ENCODE results near the gene MYBBP1A.

Gene MYBBP1A

DNA sequence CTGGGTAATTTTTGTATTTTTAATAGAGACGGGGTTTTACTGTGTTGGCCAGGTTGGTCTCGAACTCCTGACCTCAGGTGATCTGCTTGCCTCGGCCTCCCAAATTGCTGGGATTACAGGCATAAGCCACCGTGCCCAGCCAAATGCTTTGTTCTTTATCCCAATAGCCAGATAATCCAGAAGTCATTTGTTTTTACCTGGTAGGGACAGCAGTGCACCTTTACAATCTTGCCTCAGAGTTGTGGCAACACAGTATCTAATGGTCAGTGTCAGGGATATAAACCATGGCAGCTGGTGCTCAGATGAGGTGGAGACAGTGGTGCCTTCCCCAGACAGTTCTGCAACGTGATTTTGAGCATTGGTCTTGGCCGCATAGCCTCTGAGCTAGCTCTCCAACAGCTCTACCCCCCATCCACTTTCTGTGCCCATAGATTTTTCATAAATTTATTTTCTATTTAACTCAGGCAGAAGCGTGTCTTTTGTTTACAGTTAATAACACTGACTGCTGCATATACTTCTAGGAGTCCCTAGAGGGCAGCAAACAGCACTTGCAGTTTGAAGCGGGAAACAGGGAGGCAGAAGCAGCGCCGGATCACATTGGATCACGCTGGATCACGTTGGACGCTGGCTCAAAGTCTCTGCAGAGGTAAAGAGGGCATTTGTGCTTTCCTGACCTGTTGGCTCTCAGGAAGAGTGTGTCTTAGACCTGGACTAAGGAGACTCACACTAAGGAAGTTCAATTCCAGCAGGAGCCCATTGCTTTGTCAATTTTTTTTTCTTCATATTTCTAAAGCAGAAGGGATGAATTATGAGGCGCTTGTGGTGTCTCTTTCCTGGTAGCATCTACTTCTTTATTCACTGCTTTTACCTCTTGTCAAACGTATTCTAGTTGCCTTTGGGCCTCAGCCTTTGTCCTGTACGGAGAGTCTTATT, 10.3 kb upstream of the MYBBP1A start:
- DNase-seq, result peak in 11 of 14 donors; percentile 4 to 63 (median 29)

DNA sequence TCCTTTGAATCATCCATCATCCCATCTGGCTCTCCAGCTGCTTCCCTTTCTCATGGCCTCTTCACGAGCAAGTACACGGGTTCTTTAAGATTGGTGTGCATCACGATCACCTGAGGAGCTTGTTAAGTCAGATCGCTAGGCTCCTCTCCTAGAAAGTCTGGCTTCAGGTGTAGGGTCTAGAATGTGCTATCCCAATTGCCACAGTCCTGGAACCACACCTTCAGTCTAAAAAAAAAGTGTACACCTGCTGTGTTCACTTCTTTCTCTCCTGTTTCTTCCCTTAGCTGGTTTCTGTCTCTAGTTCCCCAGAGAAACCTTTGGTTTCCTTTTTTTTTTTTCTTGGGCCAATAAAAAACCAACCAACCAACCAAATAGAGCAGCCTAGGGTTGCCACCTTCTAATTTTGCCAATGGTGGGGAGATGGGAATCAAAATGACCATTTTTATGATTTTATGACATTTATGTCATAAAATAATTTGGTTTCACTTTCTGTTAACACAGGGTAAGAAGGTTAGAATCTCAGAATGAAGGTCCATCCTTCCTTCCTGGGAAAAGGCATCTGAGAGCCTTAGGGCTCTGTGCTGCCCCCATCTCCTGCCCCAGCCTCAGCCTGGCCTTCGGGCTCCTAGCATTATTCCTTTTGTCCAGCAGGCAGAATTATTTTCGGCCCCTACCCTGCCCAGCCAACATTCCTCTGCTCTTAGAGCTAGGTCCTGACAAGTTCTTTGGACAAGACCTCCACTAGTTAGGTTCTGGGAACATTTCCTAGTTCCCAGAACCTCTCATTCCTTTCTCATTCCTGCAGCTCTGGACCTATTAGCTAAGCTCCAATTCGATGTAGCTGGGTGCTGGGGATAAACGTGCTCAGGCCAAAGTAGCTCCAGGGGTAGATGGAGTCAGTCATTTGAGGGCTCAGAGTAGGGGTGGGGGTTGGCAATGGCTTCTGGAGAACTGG, 7.1 kb upstream of the MYBBP1A start:
- no peak for DNase-seq

DNA sequence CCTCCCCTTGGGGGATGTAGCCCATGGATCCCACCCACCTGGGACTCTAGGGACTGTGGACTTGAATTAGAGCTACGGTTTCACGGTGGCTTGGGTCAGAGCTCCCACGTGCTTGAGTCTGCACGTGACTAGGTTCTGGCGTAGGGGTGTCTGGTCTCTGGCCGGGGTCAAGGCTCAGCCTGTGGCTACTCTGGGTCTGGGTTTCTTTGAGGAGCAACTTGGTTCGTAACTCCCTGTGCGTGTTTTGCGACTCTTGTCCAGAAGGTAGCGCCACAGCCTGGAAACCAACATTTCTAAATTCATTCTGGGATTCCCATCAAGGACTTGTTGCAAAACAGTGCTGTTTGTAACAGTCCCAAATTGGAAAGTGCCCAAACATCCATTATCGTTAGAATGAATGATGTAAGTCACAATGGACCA, 5.7 kb upstream of the MYBBP1A start:
- no peak for DNase-seq

DNA sequence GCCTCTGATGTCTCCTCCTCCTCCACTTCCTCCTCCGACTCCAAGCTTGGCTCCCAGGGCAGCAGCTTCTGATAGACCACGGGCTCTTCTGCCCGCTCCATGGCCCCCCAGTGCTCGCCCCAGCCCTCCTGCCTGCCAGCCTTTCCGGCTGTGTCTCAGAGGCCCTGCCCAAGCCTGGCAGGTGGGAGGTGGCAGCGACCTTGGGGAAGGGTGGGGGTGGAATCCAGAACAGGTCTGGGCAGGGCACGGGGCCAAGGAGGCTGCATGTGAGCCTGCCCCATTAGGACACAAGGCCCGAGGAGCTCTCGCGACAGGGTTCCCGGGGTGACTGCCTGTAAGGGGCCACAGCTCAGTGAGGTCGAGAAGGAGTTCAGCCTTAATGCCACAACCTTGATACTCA, 5.2 kb upstream of the MYBBP1A start, which contains the start of gene GGT6:
Gene GGT6 (minus strand): TSS at position 157 of the 400 bp plus-strand sequence. CDS start 56 bp downstream, at position 101.
- DNase-seq, result no peak

DNA sequence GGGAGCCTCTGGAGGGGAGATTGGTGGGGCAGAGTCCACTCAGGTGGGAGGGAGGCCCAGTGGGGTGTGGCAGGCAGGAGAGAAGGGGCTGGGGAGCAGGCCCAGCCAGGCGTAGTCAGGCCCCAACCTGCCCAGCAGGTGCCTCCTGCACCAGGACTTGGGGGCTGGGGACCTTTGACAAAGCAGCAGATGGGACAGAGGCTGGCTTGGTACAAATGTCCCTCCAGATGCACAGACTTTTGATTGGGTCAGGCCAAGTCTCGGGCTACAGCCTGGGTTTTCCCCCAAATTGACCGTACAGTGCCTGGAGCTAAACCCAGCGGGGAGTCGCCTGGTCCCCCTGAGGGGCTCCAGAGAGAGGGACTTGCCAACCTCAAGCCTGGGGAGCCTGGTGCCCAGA, 4.8 kb upstream of the MYBBP1A start:
- no peak for DNase-seq

DNA sequence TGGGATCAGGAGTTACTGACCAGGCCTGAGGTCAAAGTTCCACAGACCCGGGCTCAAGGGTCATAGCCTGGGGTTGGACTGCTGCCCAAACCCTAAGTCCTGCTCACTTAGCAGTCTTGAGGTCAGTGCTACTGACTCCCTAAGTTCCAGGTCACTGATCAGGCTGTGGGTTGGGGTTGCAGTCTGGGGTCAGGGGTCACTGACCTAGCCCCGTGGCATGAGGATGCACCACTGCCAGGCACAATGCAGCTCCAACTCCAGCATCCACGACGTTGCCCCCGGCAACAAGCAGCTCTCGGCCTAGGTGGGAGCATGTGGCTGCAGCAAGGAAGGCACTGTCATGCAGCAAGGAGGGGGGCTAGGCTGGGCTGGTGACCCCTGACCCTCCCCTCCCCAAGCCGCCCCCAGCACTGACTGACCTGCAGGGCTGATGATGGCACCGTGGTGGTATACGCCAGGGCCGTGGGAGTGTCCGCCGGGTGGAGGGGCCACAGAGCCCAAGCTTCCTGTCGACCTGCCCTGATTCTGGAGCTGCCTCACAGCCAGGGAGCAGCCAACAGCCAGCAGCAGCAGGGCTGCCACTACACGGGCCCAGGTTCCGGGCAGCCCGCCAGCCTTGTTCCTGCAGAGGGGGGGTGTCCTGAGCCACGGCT, 4.1 kb upstream of the MYBBP1A start:
- no peak for DNase-seq

DNA sequence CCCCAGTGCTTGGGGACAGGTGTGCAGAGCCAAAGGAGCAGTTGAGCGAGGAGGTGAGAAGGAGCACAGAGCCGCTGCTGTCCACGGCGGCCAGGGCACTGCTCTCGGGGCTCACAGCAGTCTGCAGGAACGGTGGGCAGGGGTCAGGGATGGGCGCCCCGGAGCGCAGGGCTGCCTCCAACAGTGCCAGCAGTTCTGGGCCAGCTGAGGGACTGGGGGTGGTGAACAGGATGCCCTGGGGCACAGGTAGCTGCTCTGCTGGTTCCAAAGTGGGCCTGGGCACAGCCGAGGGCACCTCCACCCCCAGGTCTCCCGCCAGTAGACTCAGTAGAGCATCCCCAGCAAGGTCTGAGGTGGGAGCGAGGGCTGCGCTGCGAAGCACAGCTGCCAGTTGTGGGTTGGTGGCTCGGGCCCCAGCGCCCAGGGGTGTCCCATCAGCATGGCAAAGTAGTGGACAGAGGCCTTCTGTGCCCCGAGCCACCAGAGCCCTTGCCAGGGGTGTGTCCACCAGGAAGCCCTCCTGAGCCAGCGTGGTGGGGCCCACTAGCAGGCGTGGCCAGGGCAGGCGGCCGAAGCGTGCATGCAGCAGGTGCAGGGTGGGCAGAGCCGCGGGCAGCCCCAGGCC, 3.3 kb upstream of the MYBBP1A start:
- no peak for DNase-seq

DNA sequence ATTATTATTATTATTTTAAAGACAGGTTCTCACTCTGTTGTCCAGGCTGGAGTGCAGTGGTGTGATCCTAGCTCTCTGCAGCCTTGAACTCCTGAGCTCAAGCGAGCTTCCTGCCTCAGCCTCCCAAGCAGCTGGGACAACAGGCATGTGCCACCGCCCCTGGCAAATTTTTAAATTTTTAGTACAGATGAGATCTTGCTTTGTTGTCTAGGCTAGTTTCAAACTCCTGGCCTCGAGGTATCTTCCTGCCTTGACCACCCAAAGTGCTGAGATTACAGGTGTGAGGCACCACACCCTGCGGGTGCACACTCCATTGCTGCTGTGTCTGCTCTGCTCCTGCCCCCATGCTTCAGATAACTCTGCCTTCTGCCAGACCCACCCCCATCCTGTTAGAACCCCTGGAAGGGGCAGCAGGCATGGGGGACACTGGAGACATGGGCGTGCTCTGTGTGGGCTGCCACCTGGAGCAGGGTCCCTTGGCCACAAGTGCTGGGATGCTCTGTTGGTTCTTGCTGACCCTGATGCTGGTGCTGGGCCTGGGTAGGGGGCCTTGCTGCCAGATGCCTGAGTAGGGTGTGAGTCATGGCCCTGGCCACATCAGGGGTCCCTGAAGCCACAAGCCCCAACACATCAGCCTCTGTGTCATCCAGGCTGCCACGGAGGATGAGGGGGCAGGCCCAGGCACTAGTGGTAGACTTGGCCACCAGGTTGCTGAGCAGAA, 2.6 kb upstream of the MYBBP1A start:
- no peak for DNase-seq

DNA sequence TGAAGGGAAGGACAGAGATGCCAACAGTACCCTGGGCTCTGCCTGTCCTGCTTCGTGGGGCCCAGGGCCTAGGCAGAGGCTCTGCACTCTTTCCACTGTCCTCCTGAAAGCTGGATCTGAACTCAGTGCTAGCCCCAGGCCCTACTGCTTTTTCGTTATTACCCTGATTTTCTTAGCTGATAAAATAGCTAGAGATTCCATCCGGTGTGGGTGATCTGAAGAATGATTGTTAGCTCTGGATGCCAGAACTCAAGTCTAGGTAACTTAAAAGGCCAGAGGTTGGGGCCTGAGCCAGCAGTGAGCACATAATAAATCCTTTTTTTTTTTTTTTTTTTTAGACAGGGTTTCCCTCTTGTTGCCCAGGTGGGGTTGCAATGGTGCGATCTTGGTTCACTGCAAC, 1.8 kb upstream of the MYBBP1A start:
- no peak for DNase-seq

DNA sequence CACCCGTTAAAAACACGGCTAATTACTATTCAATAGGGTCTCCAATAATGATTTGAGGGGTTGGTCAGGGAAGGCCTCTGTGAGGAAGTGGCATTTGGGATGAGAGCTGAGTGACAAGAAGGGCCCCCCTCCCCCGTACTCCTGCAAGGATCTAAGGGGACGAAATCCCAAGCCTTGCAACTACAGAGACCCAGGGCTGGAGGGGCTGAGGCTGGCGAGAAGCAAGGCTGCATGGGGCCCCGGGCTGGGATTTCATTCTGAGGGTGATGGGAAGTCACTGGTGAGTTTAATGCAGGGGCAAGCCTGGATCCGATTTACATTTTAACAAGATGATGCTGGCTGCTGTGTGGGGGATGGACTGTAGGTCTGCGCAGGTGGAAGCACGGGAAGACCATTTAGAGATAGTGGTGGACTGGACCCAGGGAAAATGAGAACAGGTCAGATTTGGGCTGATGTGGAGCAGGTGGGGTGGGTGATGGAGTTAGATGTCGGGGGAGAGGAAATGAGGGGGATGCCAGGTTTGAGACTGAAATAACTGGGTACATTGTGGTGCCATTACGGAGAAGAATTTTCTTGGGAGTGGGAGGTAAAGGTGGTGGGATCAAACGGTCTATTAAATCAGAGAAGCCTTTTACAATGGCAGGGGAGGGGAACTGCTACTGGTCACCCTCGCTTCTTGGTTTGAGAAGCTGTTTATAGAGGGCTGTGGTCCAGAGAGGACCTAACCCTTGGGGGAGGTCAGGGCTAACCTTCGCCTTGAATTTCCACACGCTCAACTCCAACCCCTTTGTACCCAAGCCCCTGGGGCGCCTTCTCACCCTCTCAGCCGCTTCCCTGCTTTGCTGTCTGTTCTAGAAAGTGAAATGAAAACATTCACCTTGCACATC, 932 bp upstream of the MYBBP1A start:
- peak in 1 of 14 donors; percentile 32 for DNase-seq

DNA sequence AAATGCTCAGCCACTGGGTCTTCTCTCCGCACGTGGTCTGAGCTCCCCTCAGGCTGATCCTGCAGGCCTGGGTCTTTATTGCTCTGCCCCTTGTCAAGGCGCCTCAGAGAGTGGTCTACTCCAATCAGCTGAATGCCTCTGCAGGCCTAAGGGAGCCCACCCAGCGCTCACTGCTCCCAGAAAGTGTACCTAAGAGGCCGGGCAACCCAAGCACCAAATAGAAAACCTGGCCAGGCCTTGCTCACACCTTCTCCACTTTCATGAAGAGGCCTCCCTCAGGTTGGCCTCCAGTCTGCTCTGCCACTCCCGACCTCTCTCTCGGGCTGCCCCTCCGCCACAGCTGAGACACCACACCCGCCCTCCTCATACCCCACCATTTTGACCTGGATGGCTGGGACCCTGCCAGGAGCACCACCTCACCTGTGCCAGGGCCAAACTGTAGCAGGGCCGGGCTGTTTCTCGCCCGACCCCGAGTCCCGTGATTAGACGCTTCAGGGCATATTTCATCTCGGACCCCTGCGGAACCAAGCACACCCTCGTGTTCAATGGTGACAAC, 665 bp downstream of the MYBBP1A start:
- no peak for DNase-seq

DNA sequence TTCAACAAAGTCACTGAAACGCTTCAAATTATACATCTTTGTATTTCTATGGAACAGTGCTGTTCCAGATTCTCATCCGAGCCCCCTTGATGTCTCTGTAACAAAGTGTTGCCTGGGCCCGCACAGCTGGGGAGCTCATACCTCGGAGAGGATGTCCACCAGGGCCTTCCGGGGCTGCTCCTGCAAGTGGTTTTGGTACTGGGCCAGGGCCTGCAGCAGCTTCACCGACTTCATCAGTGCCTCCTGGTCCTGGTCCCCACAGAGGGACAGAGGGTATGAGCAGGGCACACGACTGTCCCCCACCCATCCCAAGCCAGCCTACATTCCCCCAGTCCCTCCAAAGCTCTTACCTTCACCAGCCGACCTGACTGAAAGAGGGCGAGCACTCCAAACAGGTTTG, 1.5 kb downstream of the MYBBP1A start:
- DNase-seq, result no peak

DNA sequence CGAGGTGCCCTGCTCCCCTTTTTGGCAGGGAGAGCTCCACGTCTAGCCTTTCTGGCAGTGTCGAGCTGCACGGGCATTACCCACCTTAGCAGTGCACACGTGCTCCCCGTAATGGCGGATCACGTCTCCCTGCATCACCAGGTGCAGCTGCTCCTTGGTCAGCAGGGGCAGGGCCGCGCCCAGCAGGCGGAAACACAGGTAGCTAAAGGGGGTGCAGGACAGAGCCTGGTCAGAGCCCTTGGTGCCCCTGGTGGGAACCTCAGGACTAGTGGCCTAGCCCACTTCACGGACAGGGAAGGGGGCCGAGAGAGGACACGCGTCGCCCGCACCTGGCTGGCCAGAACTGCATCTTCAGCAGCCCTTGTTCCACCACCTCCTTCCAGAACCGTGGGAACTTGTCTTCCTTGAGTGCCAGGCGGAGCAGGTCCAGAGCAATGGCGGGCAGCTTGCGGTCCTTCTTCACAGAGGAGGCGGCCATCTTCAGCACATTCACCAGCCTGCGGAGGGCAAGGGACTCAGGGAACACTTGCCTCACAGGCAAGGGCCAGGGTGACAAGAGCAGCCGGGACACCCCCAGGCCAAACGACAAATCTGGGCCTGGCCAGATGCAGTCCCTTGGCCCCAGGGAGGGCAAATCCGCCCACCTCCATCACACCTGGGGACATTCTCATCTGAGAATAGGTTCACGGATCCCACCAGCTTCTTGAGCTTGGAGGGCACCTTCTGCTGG, 3.2 kb downstream of the MYBBP1A start:
- DNase-seq, result no peak

DNA sequence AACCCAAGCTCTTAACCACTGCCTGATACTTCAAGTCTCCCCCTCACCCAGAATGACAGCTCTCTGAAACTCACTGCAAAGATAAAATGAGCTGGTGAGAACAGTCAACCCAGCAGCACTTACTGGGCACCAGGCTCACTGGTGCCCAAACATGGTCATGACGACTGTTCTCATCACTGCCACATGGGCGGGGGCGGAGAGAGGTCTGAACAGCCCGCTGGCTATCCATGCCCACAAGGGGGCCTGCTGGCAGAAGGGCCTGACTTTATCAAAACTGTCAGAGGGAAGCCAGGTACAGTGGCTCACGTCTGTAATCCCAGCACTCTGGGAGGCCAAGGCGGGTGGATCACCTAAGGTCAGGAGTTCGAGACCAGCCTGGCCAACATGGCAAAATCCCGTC, 4.0 kb downstream of the MYBBP1A start:
- no peak for DNase-seq

DNA sequence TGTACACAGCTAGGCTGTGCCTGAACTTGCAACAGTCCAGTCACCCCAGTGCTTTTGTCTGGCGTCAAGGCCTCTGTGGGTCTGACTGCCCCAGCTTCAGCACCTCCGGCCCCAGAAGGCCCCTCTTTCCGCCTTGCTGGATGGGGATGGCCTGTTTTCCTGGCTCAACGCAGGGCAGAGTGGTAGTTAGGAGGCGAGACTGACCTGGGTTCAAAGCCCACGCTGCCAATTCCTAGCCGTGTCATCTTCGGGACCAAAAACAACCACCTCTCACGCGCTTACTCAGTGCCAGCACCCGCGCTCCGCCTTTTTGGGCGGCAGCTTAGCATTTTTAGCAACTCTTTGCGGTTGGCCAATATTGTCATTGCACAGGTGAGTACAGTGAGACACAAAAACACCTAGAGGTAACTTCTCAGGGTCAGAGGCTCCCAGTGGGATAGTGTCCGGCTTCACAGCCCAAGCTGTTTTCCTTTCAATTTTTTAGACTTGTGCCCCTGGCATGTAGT, 4.6 kb downstream of the MYBBP1A start:
- no peak for DNase-seq

DNA sequence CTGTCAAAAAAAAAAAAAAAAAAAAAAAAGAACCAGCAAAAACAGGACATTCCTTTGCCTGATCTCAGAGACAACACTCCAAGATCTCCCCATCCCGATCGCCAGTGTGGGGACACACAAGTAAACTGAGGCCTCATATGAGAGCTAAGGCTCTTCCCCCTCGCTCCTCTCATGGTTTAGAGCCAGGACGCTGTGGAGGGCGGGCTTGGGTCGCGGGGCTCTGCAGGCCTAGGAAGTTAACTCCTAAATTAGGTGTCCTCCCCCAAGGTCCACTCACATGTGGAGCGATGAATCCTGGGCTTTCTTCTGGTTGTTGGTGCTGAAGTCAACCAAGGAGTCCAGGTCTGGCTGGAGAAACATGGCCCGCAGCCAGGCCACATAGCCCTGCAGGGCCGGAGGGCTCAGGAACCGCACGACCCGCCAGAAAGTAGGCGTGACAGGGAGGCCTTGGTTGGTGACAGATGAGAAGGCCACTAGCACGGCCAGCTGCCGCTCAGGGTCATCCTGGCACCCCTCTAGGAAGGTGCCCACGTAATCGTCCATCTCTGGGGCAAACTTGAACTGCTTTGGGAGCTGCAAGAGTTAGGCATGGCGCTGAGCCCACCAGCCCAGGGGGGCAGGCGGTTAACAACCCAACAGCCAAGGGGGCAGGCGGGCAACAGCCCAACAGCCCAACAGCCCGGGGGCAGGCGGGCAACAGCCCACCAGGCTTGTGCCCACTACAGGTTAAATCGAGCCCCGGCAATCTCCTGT, 5.2 kb downstream of the MYBBP1A start:
- no peak for DNase-seq

DNA sequence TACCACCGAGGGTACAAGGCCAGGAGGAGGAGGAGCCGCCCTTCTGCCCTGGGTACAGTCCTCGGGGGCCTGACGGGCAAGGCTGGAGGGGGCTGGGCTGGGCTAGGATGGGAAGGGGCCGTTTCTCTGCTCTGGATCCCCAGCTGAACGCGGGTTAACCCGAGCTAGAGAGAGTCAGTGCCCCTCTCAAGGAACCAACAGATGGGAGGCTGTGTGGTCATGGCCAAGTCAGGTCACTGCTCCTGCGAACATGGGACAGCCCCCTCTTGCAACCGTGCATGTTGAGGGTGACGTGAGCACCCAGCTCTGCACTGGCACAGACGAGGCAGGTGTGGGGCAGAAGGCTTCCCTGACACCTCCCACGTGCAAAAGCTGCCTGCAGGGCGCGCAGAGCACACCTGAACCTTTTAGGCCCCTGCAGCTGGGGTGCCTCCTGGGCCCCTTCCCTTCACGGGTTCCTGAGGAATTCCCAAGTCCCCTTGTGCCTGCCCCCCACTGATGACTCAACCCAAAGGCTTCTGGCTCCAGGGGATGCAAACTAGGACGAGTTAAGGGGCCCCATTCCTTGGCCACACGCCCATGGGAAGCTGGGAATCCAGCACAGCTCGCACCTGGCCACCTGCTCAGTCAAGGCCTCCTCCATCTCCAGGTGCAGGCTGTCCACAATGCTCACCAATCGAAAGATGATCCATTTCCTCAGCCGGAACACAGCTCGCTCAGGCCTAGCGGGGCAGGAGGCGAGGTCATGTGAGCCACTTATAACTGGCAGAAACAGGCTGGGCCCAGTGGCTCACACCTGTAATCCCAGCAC, 6.3 kb downstream of the MYBBP1A start:
- DNase-seq, result no peak
